SU-DHL-6 (cell line): Measurements from ENCODE around the gene PRKAB1.

Experiments used
- H2AFZ ChIP-seq: fragments of 200-600 bp; sonication (generic); 2 replicates; pipeline ENCODE4 v1.6.1; 2014; ENCODE audit warnings: low read depth, mild to moderate bottlenecking, moderate library complexity, mixed read lengths, antibody characterized with exemption, low read length; ENCODE audit not compliant: severe bottlenecking
- H3F3A ChIP-seq: fragments of 200-600 bp; shearing (Covaris generic); 2 replicates; pipeline ENCODE4 v1.6.0; 2016; ENCODE audit warnings: antibody characterized with exemption, mild to moderate bottlenecking; ENCODE audit not compliant: insufficient read depth
- H3K27ac ChIP-seq: fragments of 200-600 bp; sonication (generic); 2 replicates; pipeline ENCODE4 v1.5.1; 2016; ENCODE audit warnings: low read depth, mild to moderate bottlenecking, low read length, moderate library complexity, mixed read lengths
- H3K27me3 ChIP-seq: fragments of 200-600 bp; sonication (generic), shearing (Covaris generic); 2 replicates; pipeline ENCODE4 v1.6.0; 2014; ENCODE audit warnings: mild to moderate bottlenecking, low read length
- H3K36me3 ChIP-seq: fragments of 200-600 bp; sonication (generic); 2 replicates; pipeline ENCODE4 v1.6.1; 2014; ENCODE audit warnings: mild to moderate bottlenecking, low read length, mixed read lengths
- H3K4me2 ChIP-seq: fragments of 300-600, 200-600 bp; shearing (Covaris generic), sonication (generic); 2 replicates; pipeline ENCODE4 v1.6.0; 2014; ENCODE audit warnings: low read length, low read depth, mild to moderate bottlenecking; ENCODE audit not compliant: poor library complexity, severe bottlenecking
- H3K4me3 ChIP-seq: fragments of 200-600 bp; sonication (generic); 2 replicates; pipeline ENCODE4 v1.5.1; 2014; ENCODE audit warnings: antibody characterized with exemption, low read length, mild to moderate bottlenecking, mixed read lengths; ENCODE audit not compliant: insufficient read depth, poor library complexity, severe bottlenecking
- H3K79me2 ChIP-seq: fragments of 200-600 bp; sonication (generic); 2 replicates; pipeline ENCODE4 v1.6.1; 2014; ENCODE audit warnings: mild to moderate bottlenecking, low read length, moderate library complexity; ENCODE audit not compliant: insufficient read depth
- H3K9ac ChIP-seq: fragments of 200-600 bp; sonication (generic); 2 replicates; pipeline ENCODE4 v1.7.0; 2014; ENCODE audit warnings: mild to moderate bottlenecking, low read length
- H3K9me2 ChIP-seq: fragments of 200-600 bp; sonication (generic); replicated peaks from 2 replicates; pipeline ENCODE4 v1.6.1; 2014; ENCODE audit warnings: low read length; ENCODE audit not compliant: insufficient read depth
- H3K9me3 ChIP-seq: fragments of 200-600 bp; sonication (generic); 2 replicates; pipeline ENCODE4 v1.6.1; 2014; ENCODE audit warnings: low read length, mixed read lengths; ENCODE audit not compliant: insufficient read depth
- H4K20me1 ChIP-seq: fragments of 200-600 bp; sonication (generic); 2 replicates; pipeline ENCODE4 v1.6.1; 2014; ENCODE audit warnings: low read depth, mild to moderate bottlenecking, antibody characterized with exemption, low read length, moderate library complexity, mixed read lengths
- CTCF ChIP-seq: fragments of 200-600 bp; sonication (generic); IDR thresholded peaks from one replicate; pipeline ENCODE4 v1.5.1; 2017; ENCODE audit warnings: antibody characterized with exemption, mild to moderate bottlenecking, low read length, moderate library complexity; ENCODE audit not compliant: insufficient read depth, poor library complexity, severe bottlenecking
- EZH2phosphoT487 ChIP-seq: fragments of 200-600 bp; sonication (generic), shearing (Covaris generic); conservative IDR thresholded peaks from 2 replicates; pipeline ENCODE4 v1.6.1; 2018; ENCODE audit warnings: mild to moderate bottlenecking, antibody characterized with exemption, low read length, moderate library complexity, mixed read lengths

PRKAB1 gene

GRCh38 chr12:119728444-119728745 is 60.5 kb downstream of the PRKAB1 start:
- Histone ChIP-seq H3K9me2 (no peaks in the 10 kb centered on the region), H3K27me3 (no peaks in the 10 kb centered on the region), H3K27ac (no peak overlapping the region), H3K4me2 (no peak overlapping the region), H3F3A (no peaks in the 10 kb centered on the region), H3K79me2 (no peaks in the 10 kb centered on the region), H3K4me3 (no peak overlapping the region), H3K36me3 (peaks cover 7% of the 10 kb centered on the region; the same call in 1 of the 2 replicates), H3K9ac (no peak overlapping the region), H2AFZ (no peak overlapping the region), H3K9me3 (no peaks in the 10 kb centered on the region), H4K20me1 (no peaks in the 10 kb centered on the region)
- no peak for TF ChIP-seq EZH2phosphoT487
- no peak for TF ChIP-seq CTCF

GRCh38 chr12:119729871-119730270 is 61.9 kb downstream of the PRKAB1 start:
- Histone ChIP-seq H4K20me1 (no peaks in the 10 kb centered on the region), H3K4me3 (no peak overlapping the region), H3K4me2 (no peak overlapping the region), H3K27me3 (no peaks in the 10 kb centered on the region), H3K9me3 (no peaks in the 10 kb centered on the region), H3K27ac (no peak overlapping the region), H3K9me2 (no peaks in the 10 kb centered on the region), H3K36me3 (peaks cover 7% of the 10 kb centered on the region; the same call in 1 of the 2 replicates), H3K79me2 (no peaks in the 10 kb centered on the region), H2AFZ (no peak overlapping the region), H3F3A (no peaks in the 10 kb centered on the region), H3K9ac (no peak overlapping the region)
- TF ChIP-seq EZH2phosphoT487 = no peak
- TF ChIP-seq CTCF = no peak

GRCh38 chr12:119730381-119730780 is 62.4 kb downstream of the PRKAB1 start:
- Histone ChIP-seq H2AFZ (no peak overlapping the region), H4K20me1 (no peaks in the 10 kb centered on the region), H3K36me3 (peaks cover 7% of the 10 kb centered on the region; the same call in 1 of the 2 replicates), H3K4me3 (no peak overlapping the region), H3K9me2 (no peaks in the 10 kb centered on the region), H3K79me2 (no peaks in the 10 kb centered on the region), H3F3A (no peaks in the 10 kb centered on the region), H3K9ac (no peak overlapping the region), H3K4me2 (no peak overlapping the region), H3K27me3 (no peaks in the 10 kb centered on the region), H3K9me3 (no peaks in the 10 kb centered on the region), H3K27ac (no peak overlapping the region)
- no peak for TF ChIP-seq EZH2phosphoT487
- no peak for TF ChIP-seq CTCF
